CD14-positive monocyte (primary cell): ENCODE measurements around the gene C3orf20. TPM values are rescaled to one million over a fixed set of nuclear protein-coding genes. Genes with fewer than 3 reads are reported as not detected.

Experiments used
- DNase-seq, 3 donors: peaks; one replicate each; pipeline ENCODE4 v3.0.0-alpha.2; 2011 to 2022
- H2AFZ ChIP-seq: 2 replicates; pipeline ENCODE4 v1.6.0; 2012; ENCODE audit warnings: mild to moderate bottlenecking, low read depth, low read length, inconsistent platforms; ENCODE audit not compliant: insufficient read depth, poor library complexity, severe bottlenecking
- H3K27ac ChIP-seq, 2 donors: 1 replicate in 1 of 2; 2 replicates in 1 of 2; pipeline ENCODE4 v1.5.1; 2012 to 2013; ENCODE audit warnings: low read length in 2 of 2, control low read depth in 1 of 2, inconsistent platforms in 1 of 2, low read depth in 1 of 2, mild to moderate bottlenecking in 1 of 2
- H3K27me3 ChIP-seq, 2 donors: one replicate each; pipeline versions ENCODE4 v1.6.0 to v1.6.1; 2011 to 2013; ENCODE audit warnings: low read length in 2 of 2; ENCODE audit not compliant: control insufficient read depth in 2 of 2, insufficient read depth in 2 of 2
- H3K36me3 ChIP-seq, 2 donors: replicated peaks in 1 of 2; 1 replicate in 1 of 2; 2 replicates in 1 of 2; pipeline versions ENCODE4 v1.5.1 to v1.6.1; 2012 to 2013; ENCODE audit warnings: low read length in 2 of 2, control low read depth in 1 of 2, inconsistent platforms in 1 of 2, mild to moderate bottlenecking in 1 of 2; ENCODE audit not compliant: insufficient read depth in 2 of 2, control insufficient read depth in 1 of 2
- H3K4me1 ChIP-seq, 2 donors: 1 replicate in 1 of 2; 2 replicates in 1 of 2; pipeline versions ENCODE4 v1.5.1 to v1.6.1; 2012 to 2013; ENCODE audit warnings: low read length in 2 of 2, control low read depth in 1 of 2, inconsistent platforms in 1 of 2, mild to moderate bottlenecking in 1 of 2, moderate library complexity in 1 of 2; ENCODE audit not compliant: insufficient read depth in 2 of 2, control insufficient read depth in 1 of 2
- H3K4me2 ChIP-seq: replicated peaks from 2 replicates; pipeline ENCODE3; 2012; ENCODE audit warnings: low read length, moderate library complexity, mild to moderate bottlenecking; ENCODE audit not compliant: poor library complexity, severe bottlenecking; ENCODE audit errors: extremely low read depth
- H3K4me3 ChIP-seq, 3 experiments: fragments of 200-600 bp in 1 of 3; sonication (generic) in 1 of 3; replicated peaks in 1 of 3; 1 replicate in 2 of 3; 2 replicates in 1 of 3; pipeline ENCODE4 v1.5.1; 2011 to 2013; ENCODE audit warnings: low read length in 3 of 3, mild to moderate bottlenecking in 3 of 3, control low read depth in 2 of 3, low read depth in 2 of 3, inconsistent platforms in 1 of 3, moderate library complexity in 1 of 3
- H3K79me2 ChIP-seq: 2 replicates; pipeline ENCODE4 v1.6.0; 2012; ENCODE audit warnings: mild to moderate bottlenecking, control low read depth, inconsistent platforms, low read length, moderate library complexity; ENCODE audit not compliant: insufficient read depth
- H3K9ac ChIP-seq: 2 replicates; pipeline ENCODE4 v1.6.0; 2017; ENCODE audit warnings: low read length, mild to moderate bottlenecking; ENCODE audit not compliant: insufficient read depth, poor library complexity, severe bottlenecking
- H3K9me3 ChIP-seq, 2 donors: replicated peaks in 1 of 2; 1 replicate in 1 of 2; 2 replicates in 1 of 2; pipeline versions ENCODE4 v1.5.1 to v1.6.1; 2012 to 2013; ENCODE audit warnings: low read length in 2 of 2, control low read depth in 1 of 2; ENCODE audit not compliant: control insufficient read depth in 1 of 2, insufficient read depth in 1 of 2
- H4K20me1 ChIP-seq: 2 replicates; pipeline ENCODE4 v1.6.0; 2012; ENCODE audit warnings: mild to moderate bottlenecking, low read length, control low read depth, moderate library complexity; ENCODE audit not compliant: insufficient read depth
- H3K27ac Mint-ChIP-seq, 7 donors: one replicate each; pipeline ENCODE4 v1.8.0; 2020; ENCODE audit warnings: mild to moderate bottlenecking in 7 of 7, mixed read lengths in 7 of 7, moderate library complexity in 6 of 7, inconsistent platforms in 2 of 7
- H3K27me3 Mint-ChIP-seq, 3 donors: one replicate each; pipeline ENCODE4 v1.8.0; 2021 to 2022; ENCODE audit warnings: low read depth in 3 of 3, mild to moderate bottlenecking in 3 of 3, mixed read lengths in 3 of 3, moderate library complexity in 3 of 3, inconsistent platforms in 1 of 3
- H3K36me3 Mint-ChIP-seq, 2 donors: one replicate each; pipeline ENCODE4 v1.8.0; 2020; ENCODE audit warnings: mixed read lengths in 2 of 2, inconsistent platforms in 1 of 2, mild to moderate bottlenecking in 1 of 2
- H3K4me1 Mint-ChIP-seq: one replicate; pipeline ENCODE4 v1.8.0; 2020; ENCODE audit warnings: mild to moderate bottlenecking, mixed read lengths
- H3K4me3 Mint-ChIP-seq, 2 donors: one replicate each; pipeline ENCODE4 v1.8.0; 2020; ENCODE audit warnings: mild to moderate bottlenecking in 2 of 2, mixed read lengths in 2 of 2, moderate library complexity in 1 of 2
- H3K9me3 Mint-ChIP-seq, 7 donors: one replicate each; pipeline ENCODE4 v1.8.0; 2020 to 2022; ENCODE audit warnings: mixed read lengths in 7 of 7, mild to moderate bottlenecking in 6 of 7, moderate library complexity in 6 of 7, inconsistent platforms in 2 of 7
- CTCF ChIP-seq: fragments of 200-600 bp; IDR thresholded peaks from one replicate; pipeline ENCODE4 v1.8.0; 2022; ENCODE audit warnings: antibody characterized with exemption, mild to moderate bottlenecking
- WGBS: methylation state at CpG from one replicate; pipeline ENCODE4 v1.1.5; 2013; ENCODE audit warnings: missing lambda C conversion rate; ENCODE audit not compliant: insufficient coverage; 5-methylcytosine and 5-hydroxymethylcytosine counted together
- intact Hi-C, 2 donors: fragments of 100-400 bp; cut with micrococcal nuclease; formaldehyde crosslinking; loops; one replicate each; pipeline versions ENCODE4 v1.15.0 to v1.15.1; 2023
- polyA plus RNA-seq, 3 donors: library from polyadenylated mRNA; depleted of rRNA in 1 of 3; unstranded in 2 of 3; stranded (reverse) in 1 of 3; fragments of 300-500 nt in 2 of 3; fragments of >200 nt in 1 of 3; fragmentation: Illumina TruSeq in 2 of 3; gene quantifications; 1 replicate in 2 of 3; 2 replicates in 1 of 3; pipeline ENCODE4 v1.2.3, GENCODE V29; 2012 to 2021

C3orf20 gene
- polyA plus RNA-seq, 3 donors, result 0.11 TPM; not detected in 2

DNA sequence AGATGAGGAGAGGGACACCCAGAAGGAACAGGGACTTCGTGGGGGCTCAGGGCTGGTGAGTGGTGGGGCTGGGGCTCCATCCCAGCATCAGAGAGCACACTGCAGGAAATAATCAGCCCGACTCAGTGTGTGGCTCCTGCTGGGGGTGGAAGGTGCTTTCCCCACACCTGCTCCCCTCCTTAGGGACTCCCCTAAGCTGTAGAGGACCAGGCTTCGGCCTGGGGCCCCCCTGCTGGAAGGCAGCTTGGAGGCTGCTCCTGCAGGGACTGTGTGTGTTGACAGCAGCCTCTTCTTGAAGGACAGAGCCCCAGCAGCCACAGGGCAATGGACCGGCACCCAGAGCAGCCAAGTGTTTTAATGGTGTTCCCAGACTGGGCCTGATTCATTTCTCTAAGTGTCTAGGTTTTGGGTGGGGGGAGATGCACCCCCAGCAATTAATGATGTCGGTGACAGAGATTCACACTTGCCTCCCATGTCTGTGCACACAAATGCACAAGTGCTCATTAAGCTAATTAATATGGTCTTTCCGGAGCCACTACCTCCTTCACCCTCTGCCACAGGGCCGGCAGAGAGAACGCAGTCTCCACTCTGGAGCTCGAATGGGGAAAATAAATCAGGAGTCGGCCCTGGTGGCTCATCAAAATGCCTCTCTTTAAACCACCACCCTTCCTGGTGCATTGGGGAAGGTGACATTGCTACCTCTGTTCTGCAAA is 126.9 kb downstream of the C3orf20 start:
- H3K9ac ChIP-seq, result no peak overlapping the region
- H4K20me1 ChIP-seq, result no peaks in the 10 kb centered on the region
- no peak overlapping the region for H3K27ac ChIP-seq
- H3K4me1 ChIP-seq, result peaks cover 13 to 22% of the 10 kb centered on the region in 2 donors
- Mint-ChIP-seq H3K27me3 (peaks cover 12 to 28% (median 24%) of the 10 kb centered on the region in 3 donors), H3K4me1 (peaks cover 27% of the 10 kb centered on the region), H3K4me3 (no peak overlapping the region), H3K36me3 (no peaks in the 10 kb centered on the region), H3K9me3 (no peaks in the 10 kb centered on the region), H3K27ac (no peak overlapping the region)
- no peak overlapping the region for H3K4me2 ChIP-seq
- TF ChIP-seq CTCF, result no peak
- no peaks in the 10 kb centered on the region for H3K79me2 ChIP-seq
- H3K4me3 ChIP-seq, result no peak overlapping the region
- H3K36me3 ChIP-seq, result no peaks in the 10 kb centered on the region
- 93% methylated on average over 3 of the region's 10 CpGs for WGBS
- no peaks in the 10 kb centered on the region for H3K9me3 ChIP-seq
- H3K27me3 ChIP-seq, result peaks cover 0 to 7% of the 10 kb centered on the region in 2 donors
- H2AFZ ChIP-seq, result no peak overlapping the region
- no peak for DNase-seq
- intact Hi-C loops, result no loop called here

GRCh38 chr3:14802381-14802731 is 127.4 kb downstream of the C3orf20 start:
- no peak overlapping the region for H3K27ac ChIP-seq
- no peaks in the 10 kb centered on the region for H3K9me3 Mint-ChIP-seq
- H3K4me2 ChIP-seq, result no peak overlapping the region
- TF ChIP-seq CTCF, result no peak
- H3K4me1 ChIP-seq, result peaks cover 16 to 25% of the 10 kb centered on the region in 2 donors
- intact Hi-C loops, result no loop called here
- H3K9ac ChIP-seq, result no peak overlapping the region
- H3K36me3 ChIP-seq, result no peaks in the 10 kb centered on the region
- no peaks in the 10 kb centered on the region for H4K20me1 ChIP-seq
- peaks cover 31% of the 10 kb centered on the region for H3K4me1 Mint-ChIP-seq
- no peak overlapping the region for H3K4me3 Mint-ChIP-seq
- no peak for DNase-seq
- no peaks in the 10 kb centered on the region for H3K79me2 ChIP-seq
- peaks cover 0 to 7% of the 10 kb centered on the region in 2 donors for H3K27me3 ChIP-seq
- peaks cover 15 to 32% (median 28%) of the 10 kb centered on the region in 3 donors for H3K27me3 Mint-ChIP-seq
- no peak overlapping the region for H3K4me3 ChIP-seq
- no peak overlapping the region for H2AFZ ChIP-seq
- no peaks in the 10 kb centered on the region for H3K36me3 Mint-ChIP-seq
- H3K9me3 ChIP-seq, result no peaks in the 10 kb centered on the region
- 90% methylated on average over 2 of the region's 7 CpGs for WGBS
- no peak overlapping the region for H3K27ac Mint-ChIP-seq
